OCI-LY7 (cell line): Measurements from ENCODE around the gene GRIN3A. TPM values are rescaled to one million over a fixed set of nuclear protein-coding genes. Genes with fewer than 3 reads are reported as not detected.

Experiments
- BruUV-seq: library from RNA; stranded (reverse); fragments of 400-500 nt; replicated peaks from 2 replicates; lab custom pipeline; 2021; lab: Mats Ljungman, UMichigan
- CTCF ChIA-PET: fragments of 300-600 bp; sonication (Branson Sonifier 250); formaldehyde crosslinking; loops from one replicate; lab custom pipeline; 2022; ENCODE audit warnings: antibody characterized with exemption; ENCODE audit not compliant: unreplicated experiment; lab: Charles Lee
- POLR2A ChIA-PET: fragments of 300-600 bp; sonication (Branson Sonifier 250); formaldehyde crosslinking; loops from one replicate; lab custom pipeline; 2022; ENCODE audit warnings: antibody characterized with exemption; lab: Charles Lee
- DNase-seq: peaks from one replicate; pipeline ENCODE4 v3.0.0-alpha.2; 2015; ENCODE audit warnings: low spot score
- H2AFZ ChIP-seq: fragments of 200-600 bp; sonication (generic), shearing (Covaris generic); 2 replicates; pipeline ENCODE4 v1.6.1; 2014; ENCODE audit warnings: mild to moderate bottlenecking, antibody characterized with exemption, low read length, moderate library complexity
- H3K27ac ChIP-seq: fragments of 200-600 bp; sonication (generic); 2 replicates; pipeline ENCODE4 v1.5.1; 2014; ENCODE audit warnings: mixed run types, low read depth, mild to moderate bottlenecking, moderate library complexity, low read length, inconsistent platforms; ENCODE audit not compliant: poor library complexity, severe bottlenecking
- H3K36me3 ChIP-seq: fragments of 200-600 bp; sonication (generic); 2 replicates; pipeline ENCODE4 v1.6.1; 2014; ENCODE audit warnings: mild to moderate bottlenecking, antibody characterized with exemption, low read length, moderate library complexity, mixed read lengths; ENCODE audit not compliant: insufficient read depth
- H3K4me1 ChIP-seq: fragments of 200-600 bp; sonication (generic); 2 replicates; pipeline ENCODE4 v1.5.1; 2014; ENCODE audit warnings: mild to moderate bottlenecking, low read length; ENCODE audit not compliant: insufficient read depth, poor library complexity, severe bottlenecking
- H3K4me2 ChIP-seq: fragments of 200-600 bp; sonication (generic); 2 replicates; pipeline ENCODE4 v1.6.1; 2014; ENCODE audit warnings: mild to moderate bottlenecking, low read length
- H3K4me3 ChIP-seq: fragments of 200-600 bp; sonication (generic); 2 replicates; pipeline ENCODE4 v1.5.1; 2014; ENCODE audit warnings: mild to moderate bottlenecking, low read depth, low read length; ENCODE audit not compliant: poor library complexity, severe bottlenecking
- H3K79me2 ChIP-seq: fragments of 200-600 bp; sonication (generic); 2 replicates; pipeline ENCODE4 v1.6.1; 2016; ENCODE audit warnings: low read depth, mild to moderate bottlenecking, low read length, moderate library complexity, mixed read lengths; ENCODE audit not compliant: insufficient read depth
- H3K9me2 ChIP-seq: fragments of 200-600 bp; sonication (generic); 2 replicates; pipeline ENCODE4 v1.6.1; 2016; ENCODE audit warnings: mild to moderate bottlenecking, low read length, mixed read lengths; ENCODE audit not compliant: insufficient read depth
- H3K9me3 ChIP-seq: fragments of 200-600 bp; sonication (generic); 2 replicates; pipeline ENCODE4 v1.6.1; 2014; ENCODE audit warnings: mild to moderate bottlenecking, mixed run types, low read length, mixed read lengths
- H4K20me1 ChIP-seq: fragments of 200-600 bp; sonication (generic); 2 replicates; pipeline ENCODE4 v1.6.1; 2014; ENCODE audit warnings: mild to moderate bottlenecking, antibody characterized with exemption, low read length, moderate library complexity, mixed read lengths; ENCODE audit not compliant: insufficient read depth
- CTCF ChIP-seq: fragments of 200-600 bp; sonication (generic); conservative IDR thresholded peaks from 2 replicates; pipeline ENCODE4 v1.5.1; 2014; ENCODE audit warnings: mild to moderate bottlenecking, antibody characterized with exemption, low read length, moderate library complexity, mixed read lengths
- EZH2phosphoT487 ChIP-seq: fragments of 200-600 bp; sonication (generic); IDR thresholded peaks from 2 replicates; pipeline ENCODE4 v1.6.1; 2018; ENCODE audit warnings: low read depth, borderline replicate concordance, mild to moderate bottlenecking, mixed run types, antibody characterized with exemption, low read length, moderate library complexity, mixed read lengths
- intact Hi-C: fragments of 100-400 bp; cut with micrococcal nuclease; formaldehyde crosslinking; loops from one replicate; pipeline ENCODE4 v1.10.0; 2022; ENCODE audit not compliant: unreplicated experiment
- total RNA-seq, 2 experiments: library from RNA; depleted of rRNA in 1 of 2; stranded (reverse); fragments of >200 nt in 1 of 2; shearing (Covaris generic) in 1 of 2; gene quantifications; 2 replicates each; pipeline ENCODE4 v1.2.3, GENCODE V29; 2014 to 2022

The GRIN3A gene
- total RNA-seq, 2 experiments from 2014 or later, result not detected

GRCh38 chr9:101671567-101671966, 66.9 kb downstream of the GRIN3A start:
- H3K9me3 ChIP-seq, result no peaks in the 10 kb centered on the region
- no peak overlapping the region for H3K4me3 ChIP-seq
- H3K27ac ChIP-seq, result no peak overlapping the region
- no peaks in the 10 kb centered on the region for H3K9me2 ChIP-seq
- no peak overlapping the region for H3K4me2 ChIP-seq
- H3K4me1 ChIP-seq, result no peaks in the 10 kb centered on the region
- DNase-seq, result no peak
- BruUV-seq, result no TSS peak
- intact Hi-C loops, result no loop called here
- no peaks in the 10 kb centered on the region for H4K20me1 ChIP-seq
- POLR2A ChIA-PET, result interaction anchor here (0.6 to 1.3 kb wide), 2 partner anchors 15 to 29 kb away, joined by 3 read pairs; no protein-coding TSS in a partner anchor
- H3K79me2 ChIP-seq, result no peaks in the 10 kb centered on the region
- no peaks in the 10 kb centered on the region for H3K36me3 ChIP-seq
- no peak for TF ChIP-seq CTCF
- TF ChIP-seq EZH2phosphoT487, result no peak
- CTCF ChIA-PET, result no interaction called here
- no peak overlapping the region for H2AFZ ChIP-seq

GRCh38 chr9:101668421-101668820, 70.0 kb downstream of the GRIN3A start:
- no peak overlapping the region for H3K27ac ChIP-seq
- intact Hi-C loops, result no loop called here
- DNase-seq, result no peak
- H3K9me2 ChIP-seq, result no peaks in the 10 kb centered on the region
- ChIA-PET CTCF (no interaction called here), POLR2A (interaction anchor here (0.7 kb wide), 1 partner anchor 12 kb away, joined by 3 read pairs; no protein-coding TSS in a partner anchor)
- no peaks in the 10 kb centered on the region for H3K79me2 ChIP-seq
- TF ChIP-seq EZH2phosphoT487, result no peak
- no peak for TF ChIP-seq CTCF
- no peak overlapping the region for H2AFZ ChIP-seq
- BruUV-seq, result no TSS peak
- H3K4me2 ChIP-seq, result no peak overlapping the region
- no peaks in the 10 kb centered on the region for H3K4me1 ChIP-seq
- no peaks in the 10 kb centered on the region for H3K36me3 ChIP-seq
- H3K4me3 ChIP-seq, result no peak overlapping the region
- H4K20me1 ChIP-seq, result no peaks in the 10 kb centered on the region
- no peaks in the 10 kb centered on the region for H3K9me3 ChIP-seq

- POLR2A ChIA-PET, result no interaction called here
- TF ChIP-seq CTCF (no peak), EZH2phosphoT487 (no peak)
- H3K4me1 ChIP-seq, result no peaks in the 10 kb centered on the region
Measured at GRCh38 chr9:101664453-101664852, 74.0 kb downstream of the GRIN3A start.

More at GRCh38 chr9:101664453-101664852, 74.0 kb downstream of the GRIN3A start:
- Histone ChIP-seq H2AFZ (no peak overlapping the region), H3K27ac (no peak overlapping the region), H3K79me2 (no peaks in the 10 kb centered on the region), H3K9me2 (no peaks in the 10 kb centered on the region), H3K4me2 (no peak overlapping the region), H3K9me3 (no peaks in the 10 kb centered on the region), H4K20me1 (no peaks in the 10 kb centered on the region), H3K36me3 (no peaks in the 10 kb centered on the region), H3K4me3 (no peak overlapping the region)
- intact Hi-C loops, result no loop called here
- DNase-seq, result no peak
- CTCF ChIA-PET, result no interaction called here
- BruUV-seq, result no TSS peak
